ENCODE results near the gene MTHFSD.
"Not testable (repeated sequence)": the region's sequence is repeated elsewhere in the genome, so short reads cannot be mapped to it uniquely, and the experiment has no call there.

Gene MTHFSD, protein sequence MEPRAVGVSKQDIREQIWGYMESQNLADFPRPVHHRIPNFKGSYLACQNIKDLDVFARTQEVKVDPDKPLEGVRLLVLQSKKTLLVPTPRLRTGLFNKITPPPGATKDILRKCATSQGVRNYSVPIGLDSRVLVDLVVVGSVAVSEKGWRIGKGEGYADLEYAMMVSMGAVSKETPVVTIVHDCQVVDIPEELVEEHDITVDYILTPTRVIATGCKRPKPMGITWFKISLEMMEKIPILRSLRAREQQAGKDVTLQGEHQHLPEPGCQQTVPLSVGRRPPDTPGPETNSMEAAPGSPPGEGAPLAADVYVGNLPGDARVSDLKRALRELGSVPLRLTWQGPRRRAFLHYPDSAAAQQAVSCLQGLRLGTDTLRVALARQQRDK

GRCh38 chr16:86554917-86555703, at the start of gene MTHFSD:
TSS of gene MTHFSD (minus strand) at chr16:86555235. CDS start at chr16:86555184, 51 bp downstream.
- peak; percentile 73 to 79 for DNase-seq (ENCODE audit: low read depth in 2 of 2)

DNA sequence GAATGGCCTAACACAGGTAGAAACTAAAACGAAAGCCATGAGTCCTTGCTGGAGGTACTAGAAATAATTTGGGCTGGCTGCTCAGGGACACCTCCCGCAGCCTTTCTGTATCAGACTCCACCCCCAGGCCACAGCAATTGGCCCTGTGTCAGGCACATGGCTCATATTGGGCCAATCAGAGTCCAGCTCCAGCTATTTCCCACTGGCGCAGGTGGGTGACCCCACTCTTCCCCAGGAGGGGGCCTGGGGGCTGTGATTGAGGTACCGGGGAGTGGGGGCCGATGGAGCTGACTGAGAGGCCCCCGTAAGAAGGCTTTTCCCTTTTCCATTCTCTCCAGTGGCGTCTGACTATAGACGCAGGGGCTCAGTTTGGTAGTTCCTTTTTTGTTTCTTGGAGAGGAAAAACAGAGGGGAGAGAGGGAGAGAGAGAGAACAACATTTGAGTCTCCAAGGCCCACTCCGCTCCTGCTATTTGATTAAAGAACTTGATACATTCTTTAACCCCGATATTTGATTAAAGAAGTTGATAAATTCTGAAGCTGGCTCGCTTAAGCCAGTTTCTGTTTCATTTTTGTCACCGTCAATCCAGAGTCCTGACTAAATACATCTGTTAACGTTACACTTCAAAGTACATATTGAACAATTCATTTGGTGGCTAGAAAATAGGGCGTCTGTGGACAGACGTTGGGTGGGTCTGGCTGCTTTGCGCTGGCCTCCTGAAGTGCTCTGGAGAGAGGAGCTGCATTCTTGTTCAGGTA, 49.6 kb upstream of the MTHFSD start:
- no peak for DNase-seq (ENCODE audit: low read depth in 2 of 2)

DNA sequence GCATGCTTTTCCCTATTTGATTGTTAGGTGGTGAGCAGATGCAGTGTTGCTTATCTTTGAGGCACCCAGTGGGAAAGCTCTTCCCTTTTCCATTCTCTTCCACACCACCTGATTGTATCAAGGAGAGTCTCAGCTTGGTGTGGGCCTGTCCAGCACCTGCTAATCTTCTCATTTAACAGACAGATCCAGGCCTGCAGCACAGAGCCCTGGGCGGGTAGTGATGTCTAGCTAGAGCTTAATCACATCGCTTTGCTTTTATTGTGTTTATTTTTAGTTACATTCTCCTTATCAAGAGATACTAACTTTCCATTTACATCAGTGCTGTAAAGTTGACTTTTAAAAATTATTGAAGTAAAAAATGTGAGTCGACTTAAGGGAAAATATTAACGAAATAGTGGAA, 47.5 kb upstream of the MTHFSD start:
- no peak for DNase-seq (ENCODE audit: low read depth in 2 of 2)

DNA sequence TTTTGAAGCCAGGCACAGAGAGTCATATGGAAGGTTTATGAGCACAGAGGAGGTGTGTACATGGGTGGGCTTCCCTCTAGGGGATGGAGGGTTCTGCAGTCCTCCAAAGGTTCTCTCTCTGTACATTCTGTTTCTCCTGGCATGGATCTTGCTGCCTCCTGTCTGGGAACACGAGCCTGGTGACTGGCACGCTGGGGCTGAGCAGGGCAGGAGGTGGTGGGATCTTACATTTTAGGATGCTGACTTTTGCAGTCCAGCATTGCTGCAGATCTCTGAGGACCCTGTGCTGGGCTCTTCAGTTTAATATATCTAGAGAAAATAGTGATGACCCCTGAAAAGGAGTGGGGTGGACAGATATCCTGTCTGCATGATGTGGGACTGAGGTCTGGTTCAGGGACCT, 46.3 kb upstream of the MTHFSD start:
- DNase-seq (ENCODE audit: low read depth in 2 of 2): no peak

DNA sequence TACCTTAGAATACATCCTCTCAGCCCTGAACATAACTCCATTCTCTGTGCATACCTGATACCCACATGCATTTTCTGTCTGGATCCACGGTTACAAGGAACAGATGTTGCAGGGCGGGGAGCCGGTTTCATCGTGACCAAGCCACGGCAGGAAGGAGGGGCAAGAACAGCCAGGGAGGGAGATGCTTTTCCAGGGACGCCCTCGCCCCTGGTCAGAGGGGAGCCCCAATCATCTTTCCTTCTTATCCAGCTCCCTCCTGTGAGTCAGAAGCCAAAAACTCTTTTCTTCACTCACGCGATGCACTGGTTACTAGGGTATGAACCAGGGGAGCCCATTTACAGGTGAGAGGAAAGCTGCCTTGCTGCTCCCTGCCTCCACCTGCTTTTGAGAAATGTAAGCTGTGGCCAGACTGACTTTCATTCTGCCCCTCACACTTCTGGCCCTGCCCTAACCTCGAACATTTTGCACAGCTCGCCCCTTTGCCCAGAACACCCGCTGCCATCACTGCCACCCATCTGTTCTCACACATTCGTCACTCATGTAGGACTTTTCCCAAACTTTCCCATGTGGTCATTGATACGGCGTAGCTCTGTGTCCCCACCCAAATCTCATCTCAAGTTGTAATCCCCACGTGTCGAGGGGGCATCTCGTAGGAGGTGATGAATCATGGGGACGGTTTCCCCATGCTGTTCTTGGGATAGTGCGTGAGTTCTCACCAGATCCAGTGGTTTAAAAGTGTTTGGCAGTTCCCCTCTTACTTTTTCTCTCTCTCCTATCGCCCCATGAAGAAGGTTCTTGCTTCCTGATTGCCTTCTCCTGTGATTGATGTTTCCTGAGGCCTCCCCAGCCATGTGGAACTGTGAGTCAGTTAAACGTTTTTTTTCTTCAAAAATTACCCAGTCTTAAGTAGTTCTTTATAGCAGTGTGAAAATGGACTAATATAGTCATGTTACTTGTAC, 43.9 kb upstream of the MTHFSD start:
- DNase-seq (ENCODE audit: low read depth in 2 of 2): no peak

DNA sequence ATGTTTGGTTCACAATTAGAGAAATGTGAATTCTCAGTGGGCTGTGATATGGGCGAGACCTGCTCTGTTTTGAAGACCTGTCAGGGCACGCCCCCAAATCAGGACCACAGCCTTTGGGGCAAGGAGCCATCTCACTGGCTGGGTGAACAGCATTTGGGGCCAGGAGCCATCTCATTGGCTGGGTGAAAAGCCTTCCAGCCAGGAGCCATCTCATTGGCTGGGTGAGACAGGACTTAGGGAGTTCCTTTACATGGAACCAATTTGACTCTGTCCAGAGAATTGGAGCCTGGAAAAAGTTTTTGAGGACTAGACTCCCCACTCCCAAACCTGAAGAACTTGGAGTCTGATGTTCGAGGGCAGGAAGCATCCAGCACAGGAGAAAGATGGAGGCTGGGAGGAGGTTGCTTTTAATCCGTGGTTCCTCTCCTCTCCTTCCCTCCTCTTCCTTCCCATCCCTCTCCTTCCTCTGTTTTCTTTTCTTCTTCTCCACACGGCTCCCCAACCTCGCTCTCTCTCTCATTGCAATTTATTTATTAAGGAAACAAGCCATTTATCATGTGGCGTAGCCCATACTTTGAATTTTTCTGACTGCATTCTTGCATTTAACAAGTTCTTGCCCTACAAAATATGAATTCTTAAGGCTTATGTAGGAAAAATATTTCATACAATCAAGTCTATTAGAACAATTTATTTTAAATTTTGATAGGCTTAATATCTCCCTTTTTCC, 43.0 kb upstream of the MTHFSD start:
- DNase-seq (ENCODE audit: low read depth in 2 of 2): no peak

DNA sequence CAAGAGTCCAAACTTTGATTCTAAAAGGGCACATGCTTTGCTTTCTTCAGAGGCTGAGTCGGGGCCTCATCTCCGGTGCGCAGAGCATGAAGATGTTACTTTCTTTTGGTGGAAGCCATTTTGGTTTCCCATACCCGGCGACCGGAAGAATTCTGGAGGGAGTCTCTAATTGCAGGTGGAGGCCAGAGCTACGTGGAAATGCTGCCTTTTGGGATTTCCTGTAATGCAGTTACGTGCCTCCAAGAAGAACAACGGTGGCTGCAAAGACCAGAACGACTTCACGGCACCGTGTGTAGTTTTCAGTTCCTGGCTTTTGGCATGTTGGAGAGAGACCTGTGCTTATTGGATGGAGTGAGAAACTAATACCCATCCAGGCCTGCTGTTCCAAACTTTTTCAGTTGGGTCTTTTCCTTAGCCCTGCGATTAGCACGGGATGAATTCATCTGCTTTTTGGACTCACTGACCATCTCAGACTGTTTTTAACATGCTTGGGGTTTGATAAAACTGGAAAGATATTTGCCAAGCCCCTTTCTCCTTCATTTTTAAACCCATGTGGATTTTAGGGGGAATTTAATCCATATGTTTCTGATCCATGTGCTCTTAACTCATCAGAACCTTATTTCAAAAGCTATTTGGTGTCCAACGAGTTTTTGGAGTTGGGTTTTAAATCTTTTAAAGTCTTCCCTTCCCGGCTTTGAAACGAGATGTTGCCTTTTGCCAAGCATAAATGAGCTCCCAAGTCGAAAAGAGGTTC, 42.3 kb upstream of the MTHFSD start:
- no peak for DNase-seq (ENCODE audit: low read depth in 2 of 2)

DNA sequence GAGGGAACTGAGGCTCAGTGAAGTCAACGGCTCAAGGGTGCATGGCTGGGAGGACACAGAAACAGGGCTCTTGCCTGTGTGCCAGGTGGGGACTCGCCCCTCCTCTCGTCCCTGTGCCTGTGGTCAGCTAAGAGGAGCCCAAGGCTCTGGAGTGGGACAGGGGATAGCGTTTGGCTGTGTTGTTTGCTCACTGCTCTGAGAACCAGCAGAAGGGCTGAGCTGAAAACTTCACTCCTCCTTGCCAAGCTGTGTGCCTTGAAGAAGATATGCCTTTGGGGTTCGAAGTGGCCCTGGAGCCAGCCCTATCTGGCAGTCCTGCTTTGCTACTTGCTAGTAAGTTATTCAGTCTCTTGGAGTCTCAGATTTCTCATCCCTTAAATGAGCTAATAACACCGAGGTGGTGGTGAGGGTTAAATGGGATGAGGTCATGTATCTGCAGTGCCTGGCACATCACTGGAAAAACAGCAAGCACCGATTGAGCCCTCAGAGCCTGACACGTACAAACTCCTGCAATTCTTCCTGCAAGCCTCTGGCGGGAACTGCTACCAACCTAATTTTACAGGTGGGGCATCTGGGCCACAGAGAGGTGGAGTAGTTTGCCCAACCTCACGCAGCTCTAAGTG, 41.1 kb upstream of the MTHFSD start:
- no peak for DNase-seq (ENCODE audit: low read depth in 2 of 2)

DNA sequence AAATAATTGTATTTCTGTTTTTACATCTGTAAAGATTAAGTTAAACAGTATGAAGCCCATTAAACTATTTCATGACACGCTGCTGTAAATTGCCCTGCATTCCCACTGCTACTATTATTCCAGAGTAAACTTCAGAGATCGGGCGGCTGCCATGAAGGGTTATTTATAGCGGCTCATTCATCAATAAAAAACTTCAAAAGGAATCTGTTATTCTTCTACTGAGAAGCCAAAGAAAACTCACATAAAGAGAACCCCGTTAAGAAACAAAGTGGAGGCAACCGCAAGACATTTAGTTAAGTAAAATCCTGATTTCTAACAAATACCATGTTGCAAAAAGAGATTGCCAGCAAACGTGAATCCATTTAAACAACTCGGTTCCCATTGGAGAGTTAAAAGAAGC, 39.7 kb upstream of the MTHFSD start:
- DNase-seq (ENCODE audit: low read depth in 2 of 2): no peak

DNA sequence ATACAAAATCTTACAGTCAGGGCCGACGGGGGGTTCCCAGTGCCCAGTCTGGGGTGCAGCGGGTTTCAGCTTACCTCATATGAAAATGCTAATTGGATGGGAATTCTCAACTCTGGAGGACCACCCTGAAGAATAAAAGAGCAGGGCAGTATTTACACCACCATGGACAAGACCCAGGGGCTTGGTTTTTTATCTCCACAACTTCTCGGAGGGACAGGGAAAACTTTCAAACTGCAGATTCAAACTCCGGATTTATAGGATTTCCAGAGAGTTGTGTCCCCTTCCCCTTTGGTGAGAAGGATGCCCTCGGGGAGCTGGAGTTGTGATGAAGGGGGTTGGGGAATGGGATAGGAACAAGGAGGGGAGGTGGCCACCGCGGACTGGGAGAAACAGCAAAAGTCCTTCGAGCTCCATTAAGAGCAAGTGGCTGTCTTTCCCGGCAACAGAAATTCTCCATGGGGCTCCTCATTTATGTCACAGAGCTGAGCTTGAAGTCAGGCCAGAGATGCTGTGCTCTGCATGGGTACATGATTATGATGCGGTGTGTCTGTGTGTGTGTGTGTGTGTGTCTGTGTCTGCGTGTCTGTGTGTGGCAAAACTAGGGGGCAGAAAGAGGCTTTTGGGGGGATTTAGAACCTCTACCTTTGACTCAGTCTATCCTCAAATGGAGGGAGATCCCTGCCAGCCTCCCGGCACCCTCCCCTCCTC, 39.0 kb upstream of the MTHFSD start:
- DNase-seq (ENCODE audit: low read depth in 2 of 2): no peak

GRCh38 chr16:86591270-86591669, 36.2 kb upstream of the MTHFSD start:
- no peak for DNase-seq (ENCODE audit: low read depth in 2 of 2)

DNA sequence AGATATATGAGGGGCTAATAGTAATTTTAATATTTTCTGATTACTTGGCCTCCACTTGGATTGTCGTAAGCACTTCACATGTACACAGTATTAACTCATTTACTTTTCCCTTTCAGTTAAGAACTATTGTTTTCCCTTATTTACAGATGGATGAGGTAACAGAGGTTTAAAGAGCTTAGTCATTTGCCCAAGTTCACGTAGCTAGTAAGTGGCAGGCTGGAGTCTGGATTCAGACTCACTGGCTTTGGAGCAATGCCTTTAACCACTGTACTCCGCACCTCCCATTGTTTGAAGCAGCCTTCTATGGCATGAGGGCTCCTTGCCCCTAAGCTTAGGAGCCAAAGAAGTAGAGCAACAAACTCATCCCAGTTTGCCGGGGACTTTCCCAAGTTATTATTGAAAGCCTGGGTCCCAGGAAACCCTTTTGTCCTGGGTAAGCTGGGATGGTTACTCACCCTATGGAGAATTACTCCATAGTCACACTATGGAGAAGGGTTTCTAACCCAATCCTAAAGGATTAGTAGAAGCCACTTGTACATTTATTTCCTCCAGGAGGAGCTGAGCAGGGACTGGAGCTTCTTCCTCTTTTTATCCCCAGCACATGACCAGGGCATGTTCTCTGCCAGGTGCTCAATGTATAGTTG, 35.6 kb upstream of the MTHFSD start:
- DNase-seq (ENCODE audit: low read depth in 2 of 2): no peak

- not testable (repeated sequence) for DNase-seq (ENCODE audit: low read depth in 2 of 2)
Measured at GRCh38 chr16:86587955-86588354, 32.9 kb upstream of the MTHFSD start.

GRCh38 chr16:86587487-86587886, 32.5 kb upstream of the MTHFSD start:
- no peak for DNase-seq (ENCODE audit: low read depth in 2 of 2)

DNA sequence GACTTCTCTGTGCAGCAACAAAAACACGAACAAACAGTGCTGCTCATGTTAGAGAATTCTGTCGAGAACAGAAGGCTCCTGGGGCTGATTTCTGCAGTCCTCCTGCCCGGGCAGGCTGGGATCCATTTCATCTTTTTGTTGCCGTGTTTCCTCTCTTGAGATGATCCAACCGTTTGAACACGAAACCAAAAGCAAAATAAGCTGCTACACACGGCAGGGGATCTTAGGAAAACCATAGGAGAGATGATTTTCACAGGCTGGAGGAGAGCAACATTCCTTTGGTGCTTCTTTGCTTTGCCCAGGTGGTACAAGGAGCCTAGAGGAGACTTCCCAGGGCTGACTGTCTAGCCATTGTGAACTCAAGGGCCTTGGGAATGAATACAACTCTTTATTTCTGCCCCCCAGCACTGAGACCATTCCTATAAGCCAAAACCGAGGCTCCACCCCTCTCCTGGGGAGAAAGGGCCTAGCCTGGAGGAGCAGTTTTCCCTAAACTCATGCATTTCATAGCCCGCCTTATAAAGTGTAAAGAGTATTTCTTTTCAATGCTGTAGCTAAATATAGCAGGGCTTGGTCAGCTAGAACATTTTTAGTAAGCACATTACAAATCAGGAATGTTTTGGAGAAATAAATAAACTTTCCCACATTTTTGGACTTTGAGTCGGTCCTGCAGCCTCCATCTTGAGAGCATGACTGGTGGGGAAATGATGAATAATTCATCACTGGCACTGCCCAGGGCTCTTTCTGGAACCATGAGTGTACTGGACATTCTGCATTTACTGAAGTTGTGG, 31.0 kb upstream of the MTHFSD start:
- DNase-seq (ENCODE audit: low read depth in 2 of 2): no peak

DNA sequence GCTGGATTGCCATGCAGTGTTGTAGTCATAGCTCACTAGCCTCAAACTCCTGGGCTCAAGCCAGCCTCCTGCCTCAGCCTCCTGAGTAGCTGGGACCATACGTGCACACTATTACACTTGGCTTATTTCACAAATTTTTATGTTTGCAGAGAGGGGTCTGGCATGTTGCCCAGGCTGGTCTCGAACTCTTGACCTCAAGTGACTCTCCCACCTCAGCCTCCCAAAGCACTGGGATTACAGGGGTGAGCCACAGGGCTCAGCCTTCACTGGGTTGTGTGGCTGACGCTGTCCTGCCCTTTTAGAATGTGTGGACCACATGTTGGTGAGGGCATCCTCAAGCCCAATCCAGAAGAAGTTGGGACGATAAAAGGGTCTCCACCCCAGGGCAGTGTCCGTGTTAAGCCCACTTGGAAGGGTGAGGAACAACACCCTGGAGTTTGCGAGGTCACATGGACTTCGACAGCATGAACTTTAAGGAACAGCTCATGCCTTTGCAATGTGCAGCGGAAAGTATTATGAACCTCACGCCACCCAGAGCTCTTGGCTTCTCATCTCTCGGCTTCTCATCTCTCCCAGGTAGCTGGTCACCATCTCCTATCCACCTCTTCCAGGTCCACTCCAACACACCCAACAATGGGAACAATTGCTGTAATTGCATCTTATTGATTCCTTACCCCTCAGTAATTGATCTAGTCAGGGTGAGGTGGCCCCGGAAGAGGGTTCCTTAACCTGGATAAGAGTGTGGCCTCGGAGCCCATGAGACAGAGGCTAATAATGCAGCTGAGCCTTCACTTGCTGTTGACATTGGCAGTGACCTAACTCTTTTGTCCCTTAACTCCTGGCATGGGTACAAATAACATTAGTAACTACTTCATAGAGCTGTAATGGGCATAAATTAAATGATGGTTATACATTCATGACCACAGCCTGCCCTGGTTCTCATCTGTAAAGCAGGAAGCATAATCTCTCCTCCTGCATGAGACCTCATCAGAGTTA, 30.0 kb upstream of the MTHFSD start:
- DNase-seq (ENCODE audit: low read depth in 2 of 2): no peak

All from fibroblast of skin of left biceps (primary cell).